ENCODE results near the gene ST3GAL3. TPM values are rescaled to one million over a fixed set of nuclear protein-coding genes. Genes with fewer than 3 reads are reported as not detected.

Gene ST3GAL3
- total and polyA plus RNA-seq, 2 experiments from 2014 or later, result 6.2 to 6.3 TPM

DNA sequence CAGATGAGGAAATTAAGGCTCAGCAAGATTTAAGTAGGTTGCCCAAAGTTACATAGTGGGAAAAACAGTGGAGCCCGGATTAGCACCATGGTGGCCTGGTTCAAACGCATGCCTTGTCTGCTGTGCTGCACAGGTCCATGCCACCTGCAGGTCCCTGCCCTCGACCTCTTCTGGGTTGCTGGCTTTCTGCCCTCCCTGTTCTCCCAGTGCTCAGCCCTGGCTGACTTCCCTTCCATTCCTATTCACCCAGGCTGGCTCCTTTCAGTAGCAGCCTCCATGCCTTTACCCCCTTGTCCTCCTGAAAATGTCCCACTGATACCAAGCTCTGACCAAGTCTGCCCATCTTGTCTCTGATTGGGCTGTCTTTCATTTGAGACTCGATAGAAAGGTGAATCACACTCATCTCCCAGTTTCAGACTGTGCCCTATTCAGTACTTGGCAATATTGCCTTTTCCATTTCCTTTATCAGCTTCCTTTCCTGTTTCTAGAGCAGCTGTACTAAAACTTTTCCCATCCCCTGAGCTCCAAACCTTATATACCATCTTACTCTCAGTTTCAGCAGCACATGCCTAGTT lies 75.8 kb downstream of the ST3GAL3 start:
- no peak overlapping the region for H2AFZ ChIP-seq
- H3K36me3 ChIP-seq (replicated peaks; ENCODE audit: insufficient read depth, low read depth), result no peaks in the 10 kb centered on the region
- H3K79me2 ChIP-seq, result no peaks in the 10 kb centered on the region
- no peak overlapping the region for H3K4me3 ChIP-seq
- H4K20me1 ChIP-seq (ENCODE audit: insufficient read depth, poor library complexity, severe bottlenecking), result no peaks in the 10 kb centered on the region
- TF ChIP-seq EZH2 (IDR thresholded peaks at IDR 0.05; ENCODE audit: borderline replicate concordance), result no peak
- TF ChIP-seq, protein P1, sequence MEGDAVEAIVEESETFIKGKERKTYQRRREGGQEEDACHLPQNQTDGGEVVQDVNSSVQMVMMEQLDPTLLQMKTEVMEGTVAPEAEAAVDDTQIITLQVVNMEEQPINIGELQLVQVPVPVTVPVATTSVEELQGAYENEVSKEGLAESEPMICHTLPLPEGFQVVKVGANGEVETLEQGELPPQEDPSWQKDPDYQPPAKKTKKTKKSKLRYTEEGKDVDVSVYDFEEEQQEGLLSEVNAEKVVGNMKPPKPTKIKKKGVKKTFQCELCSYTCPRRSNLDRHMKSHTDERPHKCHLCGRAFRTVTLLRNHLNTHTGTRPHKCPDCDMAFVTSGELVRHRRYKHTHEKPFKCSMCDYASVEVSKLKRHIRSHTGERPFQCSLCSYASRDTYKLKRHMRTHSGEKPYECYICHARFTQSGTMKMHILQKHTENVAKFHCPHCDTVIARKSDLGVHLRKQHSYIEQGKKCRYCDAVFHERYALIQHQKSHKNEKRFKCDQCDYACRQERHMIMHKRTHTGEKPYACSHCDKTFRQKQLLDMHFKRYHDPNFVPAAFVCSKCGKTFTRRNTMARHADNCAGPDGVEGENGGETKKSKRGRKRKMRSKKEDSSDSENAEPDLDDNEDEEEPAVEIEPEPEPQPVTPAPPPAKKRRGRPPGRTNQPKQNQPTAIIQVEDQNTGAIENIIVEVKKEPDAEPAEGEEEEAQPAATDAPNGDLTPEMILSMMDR (IDR thresholded peaks at IDR 0.05; ENCODE audit: poor library complexity), result no peak
- no peak for TF ChIP-seq EZH2phosphoT487 (IDR thresholded peaks at IDR 0.05; ENCODE audit: low read depth, severe bottlenecking, unreplicated experiment)
- H3K4me1 ChIP-seq (ENCODE audit: insufficient read depth), result peaks cover 10% of the 10 kb centered on the region
- no peaks in the 10 kb centered on the region for H3K27me3 ChIP-seq
- WGBS (ENCODE audit: low lambda C conversion rate, missing lambda C conversion rate), result 91% methylated on average over 4 of the region's 4 CpGs
- H3K4me2 ChIP-seq, result no peak overlapping the region
- no peaks in the 10 kb centered on the region for H3K9me2 ChIP-seq (replicated peaks; ENCODE audit: insufficient read depth)
- H3K9me3 ChIP-seq (ENCODE audit: low read depth), result no peaks in the 10 kb centered on the region
- H3K27ac ChIP-seq, result no peak overlapping the region
- no peak for DNase-seq (ENCODE audit: low spot score)

DNA sequence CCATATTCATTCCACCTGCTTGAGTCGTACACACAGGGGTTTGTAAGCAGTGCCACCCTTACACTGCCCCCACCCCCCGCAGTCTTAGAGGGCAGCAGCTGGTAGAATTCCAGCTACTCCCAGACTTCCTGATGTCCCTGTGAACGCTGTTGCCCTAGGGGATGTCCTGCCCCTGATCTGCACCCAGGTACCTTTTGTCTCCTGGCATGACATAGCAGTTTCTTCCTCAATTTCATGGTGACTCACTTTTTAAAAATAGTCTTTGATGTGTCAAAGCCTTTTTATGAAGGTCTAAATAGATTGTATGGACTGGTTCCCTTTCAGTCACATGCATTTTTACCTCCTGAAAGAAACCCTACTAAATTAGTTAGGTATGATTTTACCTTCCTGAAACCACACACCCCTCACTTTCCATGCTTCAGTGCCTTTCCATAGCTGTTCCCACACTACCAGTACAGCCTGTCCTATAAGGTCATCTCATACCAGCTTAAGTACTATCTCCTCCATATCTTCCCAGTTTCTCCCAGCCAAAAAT lies 76.4 kb downstream of the ST3GAL3 start:
- Histone ChIP-seq H4K20me1 (ENCODE audit: insufficient read depth, poor library complexity, severe bottlenecking) (no peaks in the 10 kb centered on the region), H3K9me2 (replicated peaks; ENCODE audit: insufficient read depth) (no peaks in the 10 kb centered on the region), H2AFZ (no peak overlapping the region), H3K79me2 (no peaks in the 10 kb centered on the region), H3K4me2 (no peak overlapping the region), H3K4me1 (ENCODE audit: insufficient read depth) (peaks cover 10% of the 10 kb centered on the region), H3K4me3 (no peak overlapping the region), H3K27me3 (no peaks in the 10 kb centered on the region), H3K27ac (no peak overlapping the region), H3K9me3 (ENCODE audit: low read depth) (no peaks in the 10 kb centered on the region), H3K36me3 (replicated peaks; ENCODE audit: insufficient read depth, low read depth) (no peaks in the 10 kb centered on the region)
- TF ChIP-seq, protein P1 (IDR thresholded peaks at IDR 0.05; ENCODE audit: poor library complexity), result no peak
- no peak for TF ChIP-seq EZH2 (IDR thresholded peaks at IDR 0.05; ENCODE audit: borderline replicate concordance)
- TF ChIP-seq EZH2phosphoT487 (IDR thresholded peaks at IDR 0.05; ENCODE audit: low read depth, severe bottlenecking, unreplicated experiment), result no peak
- WGBS (ENCODE audit: low lambda C conversion rate, missing lambda C conversion rate), result 85% methylated on average over 3 of the region's 3 CpGs
- no peak for DNase-seq (ENCODE audit: low spot score)

DNA sequence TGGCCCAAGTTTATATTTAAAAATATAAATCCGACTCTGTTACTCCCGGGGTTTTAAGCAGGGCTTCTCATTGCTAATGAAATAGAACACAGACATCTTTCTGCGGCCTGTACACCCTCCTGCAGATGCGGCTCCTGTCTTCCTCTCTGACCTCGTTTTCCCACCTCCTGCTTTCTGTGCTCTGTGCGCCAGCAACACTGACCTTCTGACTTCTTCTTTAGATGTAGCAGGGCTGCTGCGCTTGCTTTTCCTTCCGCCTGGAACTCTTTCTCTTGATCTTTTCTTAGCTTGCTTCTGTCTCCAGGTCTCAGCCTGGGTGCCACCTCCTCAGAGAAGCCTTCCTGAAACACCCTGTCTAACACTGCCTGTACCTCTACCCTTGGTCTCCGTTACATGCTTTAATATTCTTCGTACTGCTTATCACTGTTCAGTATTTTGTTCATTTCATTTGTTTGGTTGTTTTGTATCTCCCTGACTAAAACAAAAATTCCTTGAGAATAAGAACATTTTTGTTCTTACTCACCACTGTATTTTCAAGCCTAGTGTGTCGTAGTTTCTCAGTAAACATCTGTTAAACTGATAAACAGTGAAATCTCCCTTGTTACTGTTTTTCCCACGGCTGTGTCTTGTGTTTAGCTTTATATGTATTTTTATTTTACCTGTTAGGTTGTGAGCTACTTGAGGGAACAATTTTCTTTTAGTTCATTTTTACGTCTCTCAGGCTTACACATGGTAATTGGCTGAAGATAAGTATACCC lies 79.0 kb downstream of the ST3GAL3 start:
- TF ChIP-seq EZH2phosphoT487 (IDR thresholded peaks at IDR 0.05; ENCODE audit: low read depth, severe bottlenecking, unreplicated experiment) (no peak), EZH2 (IDR thresholded peaks at IDR 0.05; ENCODE audit: borderline replicate concordance) (no peak)
- TF ChIP-seq, protein P1 (IDR thresholded peaks at IDR 0.05; ENCODE audit: poor library complexity), result no peak
- no peak for DNase-seq (ENCODE audit: low spot score)
- no peaks in the 10 kb centered on the region for H3K27me3 ChIP-seq
- H3K27ac ChIP-seq, result peak overlapping the region; percentile 70
- peaks cover 10% of the 10 kb centered on the region for H3K4me1 ChIP-seq (ENCODE audit: insufficient read depth)
- no peak overlapping the region for H2AFZ ChIP-seq
- H3K79me2 ChIP-seq, result no peaks in the 10 kb centered on the region
- H3K4me3 ChIP-seq, result no peak overlapping the region
- no peak overlapping the region for H3K4me2 ChIP-seq
- H3K9me3 ChIP-seq (ENCODE audit: low read depth), result no peaks in the 10 kb centered on the region
- no peaks in the 10 kb centered on the region for H3K36me3 ChIP-seq (replicated peaks; ENCODE audit: insufficient read depth, low read depth)
- WGBS (ENCODE audit: low lambda C conversion rate, missing lambda C conversion rate), result 71% methylated on average over 13 of the region's 13 CpGs
- no peaks in the 10 kb centered on the region for H4K20me1 ChIP-seq (ENCODE audit: insufficient read depth, poor library complexity, severe bottlenecking)
- H3K9me2 ChIP-seq (replicated peaks; ENCODE audit: insufficient read depth), result no peaks in the 10 kb centered on the region

Data from hepatocyte (in vitro differentiated cells).